ENCODE results near the gene ABCC12.

ABCC12 gene

DNA sequence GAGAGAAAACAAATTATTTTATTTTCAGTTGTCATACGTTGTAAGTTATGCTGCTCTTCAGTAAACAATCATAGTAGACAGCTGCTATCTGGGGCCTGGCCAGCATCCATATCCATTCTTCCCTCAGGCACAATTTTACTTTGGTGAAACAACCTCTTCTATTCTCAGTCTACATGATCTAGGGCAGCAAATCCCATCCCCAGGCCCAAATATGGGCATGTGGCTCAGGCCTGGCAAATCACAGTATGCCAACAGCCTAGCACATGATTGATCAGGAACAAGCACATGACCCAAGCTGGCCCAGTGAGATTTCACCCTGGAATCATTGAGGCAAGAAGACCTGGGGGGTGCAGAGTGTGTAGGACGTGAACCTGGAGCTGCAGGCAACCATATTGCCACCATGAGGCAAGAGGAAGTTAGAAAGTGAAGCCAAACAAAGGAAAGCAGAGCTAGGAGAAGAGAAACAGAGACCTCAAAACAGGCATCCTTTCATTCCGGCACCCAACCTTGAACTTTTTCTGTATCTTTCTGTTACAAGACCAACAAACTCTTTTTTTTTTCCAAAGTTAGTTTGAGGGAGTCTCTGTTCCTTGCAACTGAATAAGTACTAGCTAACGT is 10.3 kb upstream of the ABCC12 start:
- no peak for DNase-seq

DNA sequence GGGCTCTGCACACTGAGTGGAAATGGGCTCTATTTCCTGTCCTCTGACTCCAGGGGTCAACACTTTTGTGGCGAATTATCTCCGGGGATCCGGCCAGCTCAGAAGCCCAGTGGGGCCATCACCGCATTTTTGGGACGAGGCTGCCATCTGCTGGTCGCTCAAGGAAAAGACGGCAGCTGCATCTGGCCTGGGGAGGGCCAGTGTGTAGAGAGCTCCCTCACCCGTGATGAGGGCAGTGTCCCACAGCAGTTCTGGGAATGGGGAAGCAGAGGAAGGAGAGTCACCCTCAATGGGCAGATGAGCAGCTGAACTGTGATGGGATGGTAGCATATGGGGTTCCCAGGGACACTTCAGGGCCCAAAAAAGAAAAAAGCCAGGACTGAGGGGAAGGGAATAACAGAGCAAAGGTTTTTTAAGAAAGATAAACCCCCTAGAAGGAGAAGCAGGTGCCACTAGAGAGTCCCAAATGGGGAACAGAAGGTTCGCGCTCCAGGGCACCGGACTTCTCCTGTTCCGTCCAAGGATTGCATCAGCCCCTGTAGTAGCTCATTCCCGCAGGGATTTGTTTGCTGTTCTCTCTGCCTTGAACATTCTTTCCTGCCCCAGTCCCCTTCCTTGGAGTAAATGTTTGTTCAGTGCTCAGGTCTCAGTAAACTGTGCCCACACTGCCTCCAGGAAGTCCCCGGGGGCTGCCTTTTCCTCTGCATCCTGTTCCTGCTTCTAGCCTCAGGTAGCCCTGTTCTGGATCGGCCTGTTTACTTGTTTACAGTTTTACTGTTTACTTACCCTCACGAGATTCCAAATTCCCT is 9.3 kb upstream of the ABCC12 start:
- peak; percentile 73 for DNase-seq

DNA sequence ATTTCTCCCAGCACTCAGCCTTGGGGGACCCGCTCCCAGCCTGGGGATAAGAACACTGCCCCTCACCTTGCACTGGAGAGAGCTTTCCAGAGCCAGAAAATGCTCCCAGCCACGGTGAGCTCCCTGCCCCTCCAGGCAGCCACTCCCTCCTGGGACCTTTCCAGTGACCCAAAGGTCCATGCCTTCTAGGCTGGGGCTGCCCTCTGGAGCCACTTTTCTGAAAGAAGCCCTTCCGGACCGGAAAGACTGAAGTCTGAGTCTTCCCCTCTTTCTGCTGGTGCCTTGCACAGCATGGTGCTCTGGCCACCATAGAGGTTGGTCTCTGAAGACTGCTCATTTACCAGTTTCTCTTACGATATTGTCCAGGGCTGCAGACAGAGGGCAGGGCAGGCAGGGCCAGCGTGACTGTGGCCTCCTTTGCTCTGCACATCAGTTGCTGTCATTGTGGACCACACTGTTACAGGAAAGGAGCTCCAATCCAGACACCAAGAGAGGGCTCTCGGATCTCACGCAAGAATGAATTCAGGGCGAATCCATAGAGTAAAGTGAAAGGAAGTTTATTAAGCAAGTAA is 7.1 kb upstream of the ABCC12 start:
- DNase-seq = no peak

DNA sequence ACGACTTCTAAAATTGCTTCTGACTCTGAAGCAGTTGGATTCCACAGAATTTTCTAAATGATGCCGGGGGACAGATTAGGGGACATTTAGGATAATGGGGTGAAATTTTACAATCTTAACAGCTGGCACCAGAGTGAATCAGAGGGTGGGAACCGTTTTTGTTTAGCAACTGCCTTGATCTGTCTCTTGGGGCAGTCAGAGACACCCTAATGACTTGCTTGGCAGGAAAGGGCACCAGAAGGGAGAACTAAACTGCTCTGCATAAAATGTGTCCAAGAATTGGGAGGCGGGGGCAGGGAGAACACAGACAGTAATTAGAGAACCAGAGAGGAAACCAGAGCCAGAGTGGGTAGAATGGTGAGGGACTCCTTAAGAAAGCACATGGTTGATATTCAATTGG is 6.1 kb upstream of the ABCC12 start:
- DNase-seq = no peak

DNA sequence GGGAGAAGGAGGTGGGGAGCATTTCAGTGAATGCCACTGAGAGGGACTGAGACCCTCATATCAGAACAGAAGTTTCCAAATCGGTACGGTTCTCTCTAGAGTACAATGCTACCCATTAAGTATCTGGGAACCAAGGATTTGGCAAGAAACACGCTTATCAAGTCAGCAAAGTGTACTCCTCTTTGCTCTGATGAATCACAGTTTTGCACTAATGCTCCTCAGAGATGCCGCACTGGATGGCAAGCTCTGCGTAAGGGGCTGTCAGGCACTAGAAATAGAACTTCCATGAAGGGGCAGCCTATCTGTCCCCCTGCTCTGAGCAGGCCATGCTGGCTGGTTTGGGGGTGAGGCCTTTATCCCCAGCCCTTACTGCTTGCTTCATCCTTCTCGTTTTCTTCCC is 4.8 kb upstream of the ABCC12 start:
- no peak for DNase-seq

DNA sequence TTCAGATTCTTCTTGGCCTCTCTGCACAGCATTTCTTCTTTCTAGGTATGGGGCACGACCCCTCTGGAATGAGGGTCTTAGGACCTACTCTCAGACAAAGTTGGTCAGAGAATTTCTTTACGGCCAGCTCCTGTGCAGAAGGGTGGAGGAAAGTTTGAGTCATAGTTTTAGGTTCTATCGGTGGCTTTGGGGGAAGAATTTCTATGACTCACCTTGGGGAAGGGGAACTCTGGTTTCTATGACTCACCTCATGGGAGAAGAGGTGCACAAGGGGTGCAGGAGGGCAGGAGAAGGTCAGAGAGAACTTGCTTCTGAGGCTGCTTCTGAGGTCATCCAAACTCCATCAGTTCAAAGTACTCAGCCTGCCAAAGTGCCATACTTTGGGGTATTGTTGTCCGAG is 2.5 kb upstream of the ABCC12 start:
- DNase-seq = peak; percentile 38

DNA sequence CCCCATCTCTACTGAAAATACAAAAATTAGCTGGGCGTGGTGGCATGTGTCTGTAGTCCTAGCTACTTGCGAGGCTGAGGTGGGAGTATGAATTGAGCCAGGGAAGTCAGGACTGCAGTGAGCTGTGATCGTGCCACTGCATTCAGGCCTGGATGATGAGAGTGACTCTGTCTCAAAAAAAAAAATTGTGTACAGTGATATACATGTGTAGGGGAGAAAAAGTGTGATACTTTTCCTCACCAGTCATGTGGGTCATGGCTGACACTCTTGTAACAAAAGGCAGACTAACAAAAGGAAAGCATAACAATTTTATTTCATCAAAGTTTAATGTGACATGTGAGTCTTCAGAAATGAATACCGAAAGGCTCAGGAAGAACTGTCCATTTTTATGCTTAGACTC is 2.0 kb upstream of the ABCC12 start:
- no peak for DNase-seq

DNA sequence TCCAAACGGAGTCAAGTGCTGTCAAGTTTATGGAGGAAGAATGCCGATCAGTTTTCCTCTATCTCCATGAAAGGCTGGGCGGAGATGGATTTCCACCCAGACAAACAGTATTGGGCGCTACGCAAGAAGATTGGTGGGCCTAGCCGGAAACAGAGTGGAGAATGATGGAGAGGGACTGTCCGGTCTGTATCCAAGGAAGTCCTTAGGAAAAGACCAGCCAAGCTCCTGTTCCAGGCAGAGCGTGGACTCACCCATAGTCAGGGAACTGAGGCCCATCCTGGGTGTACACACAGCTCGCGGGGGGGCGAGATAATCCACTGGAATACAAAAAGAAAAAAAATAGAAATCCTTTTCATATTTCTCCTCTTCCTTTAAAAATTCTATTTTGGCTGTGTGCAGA is 1.5 kb upstream of the ABCC12 start:
- DNase-seq = no peak

DNA sequence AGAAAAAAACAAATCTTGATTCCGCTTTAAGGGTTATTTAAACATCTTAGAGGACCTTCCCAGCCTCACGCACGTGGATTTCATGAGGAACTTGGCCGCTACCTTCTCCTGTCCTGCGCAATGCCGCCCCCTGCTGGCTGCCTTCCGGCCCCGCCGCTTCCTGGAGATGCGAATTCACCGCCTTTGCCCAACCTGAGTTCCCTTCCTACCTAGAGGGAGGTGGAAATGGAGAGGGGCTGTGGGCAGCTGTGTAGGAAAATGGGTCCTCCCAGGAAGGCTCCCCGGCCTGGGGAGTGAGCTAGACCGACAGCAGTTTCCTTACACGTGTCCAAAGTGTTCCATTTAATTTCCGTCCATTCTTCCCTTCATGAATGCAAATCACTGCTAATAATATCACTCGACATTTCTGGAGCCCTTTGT is 1.0 kb upstream of the ABCC12 start:
- peak; percentile 84 for DNase-seq

DNA sequence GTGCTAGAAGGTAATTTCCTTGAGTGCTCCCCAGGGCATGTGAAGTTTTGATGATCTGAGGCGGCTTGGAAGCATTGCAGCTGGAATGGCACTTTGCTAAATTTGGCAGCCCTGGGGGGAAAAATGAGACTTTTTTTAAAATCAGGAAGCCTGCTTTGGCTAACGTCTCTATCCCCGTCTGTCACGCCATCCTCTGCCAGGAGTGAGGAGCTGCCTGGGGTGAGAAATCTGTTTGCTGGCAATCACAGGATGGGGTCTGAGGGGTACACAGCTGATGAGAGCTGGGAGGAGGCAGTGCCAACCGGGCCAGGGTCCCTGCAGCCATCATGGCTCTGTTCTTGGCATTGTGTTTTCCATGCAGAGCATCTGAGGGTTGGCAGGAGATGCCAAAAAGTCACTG is 2.0 kb downstream of the ABCC12 start:
- no peak for DNase-seq

DNA sequence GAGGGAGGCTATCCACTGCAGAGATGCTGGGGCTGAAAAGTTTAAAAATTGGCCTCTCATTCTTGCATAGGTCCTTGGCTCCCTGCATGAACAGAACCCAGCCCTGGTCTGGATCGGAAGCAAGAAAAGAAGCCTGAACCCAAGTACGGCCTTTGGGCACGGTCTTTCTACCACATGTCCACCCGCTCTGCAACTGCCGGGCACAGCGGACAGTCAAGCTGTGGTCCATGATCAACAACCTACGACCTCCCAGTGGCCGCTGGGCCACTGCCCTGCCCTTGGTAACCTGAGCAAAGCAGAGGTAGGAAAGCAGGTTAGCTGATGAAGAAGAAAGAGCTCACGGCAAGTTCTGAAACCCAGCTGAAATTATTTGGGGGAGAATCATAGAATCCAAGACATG is 3.6 kb downstream of the ABCC12 start:
- DNase-seq = no peak

DNA sequence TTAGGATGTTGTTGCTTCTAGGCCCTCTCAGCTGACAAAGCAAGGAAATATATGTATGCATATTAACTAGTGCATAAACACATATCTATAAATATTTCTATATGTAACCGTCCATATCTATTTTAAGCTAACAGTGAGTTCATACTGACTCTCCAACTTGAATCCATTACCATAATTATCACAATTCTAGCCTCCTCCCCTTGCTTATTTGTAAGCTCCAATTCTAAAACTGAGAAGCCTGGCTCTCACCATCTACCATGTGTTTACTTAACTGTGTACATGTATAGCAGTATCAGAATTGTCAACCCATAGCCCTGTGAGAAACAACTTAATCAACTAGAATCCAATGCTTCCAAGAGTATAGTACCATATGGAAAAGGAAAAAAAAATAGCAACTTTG is 5.1 kb downstream of the ABCC12 start:
- DNase-seq = no peak

DNA sequence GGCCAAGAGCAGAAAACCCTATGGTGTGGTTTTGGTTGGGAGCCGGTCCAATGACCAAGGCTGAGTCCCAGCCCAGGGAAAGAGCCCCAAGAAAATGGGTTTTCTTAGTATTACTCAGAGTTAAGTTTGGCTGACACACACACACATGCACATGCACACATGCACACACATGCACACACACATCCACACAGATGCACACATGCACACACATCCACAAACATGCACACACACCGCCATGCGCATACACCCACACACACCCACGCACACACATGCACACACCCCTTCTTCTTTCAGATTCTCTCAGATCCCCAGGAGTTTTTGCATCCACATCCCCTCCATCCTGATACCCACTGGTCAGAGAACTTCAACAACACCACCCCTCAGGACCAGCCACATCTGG is 9.1 kb downstream of the ABCC12 start:
- no peak for DNase-seq

DNA sequence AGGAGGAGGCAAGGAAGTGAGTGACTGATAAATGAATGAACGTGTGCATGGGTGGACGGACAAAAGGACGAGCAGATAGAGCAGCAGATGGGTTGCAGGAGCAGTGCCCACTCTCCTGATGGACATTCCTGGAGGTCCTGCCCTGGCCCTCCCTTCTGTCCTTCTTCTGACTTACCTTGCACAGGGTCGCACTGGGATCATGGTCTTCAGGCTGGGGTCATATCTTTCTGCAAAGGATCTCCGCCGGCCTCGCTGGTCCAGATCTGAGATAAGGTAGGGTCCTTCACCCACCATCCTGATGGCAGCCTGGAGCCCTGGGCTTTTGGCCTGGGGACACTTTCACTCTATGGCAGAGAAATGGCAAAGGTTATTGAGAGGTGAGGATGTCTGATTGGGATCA is 9.7 kb downstream of the ABCC12 start:
- DNase-seq = no peak

DNA sequence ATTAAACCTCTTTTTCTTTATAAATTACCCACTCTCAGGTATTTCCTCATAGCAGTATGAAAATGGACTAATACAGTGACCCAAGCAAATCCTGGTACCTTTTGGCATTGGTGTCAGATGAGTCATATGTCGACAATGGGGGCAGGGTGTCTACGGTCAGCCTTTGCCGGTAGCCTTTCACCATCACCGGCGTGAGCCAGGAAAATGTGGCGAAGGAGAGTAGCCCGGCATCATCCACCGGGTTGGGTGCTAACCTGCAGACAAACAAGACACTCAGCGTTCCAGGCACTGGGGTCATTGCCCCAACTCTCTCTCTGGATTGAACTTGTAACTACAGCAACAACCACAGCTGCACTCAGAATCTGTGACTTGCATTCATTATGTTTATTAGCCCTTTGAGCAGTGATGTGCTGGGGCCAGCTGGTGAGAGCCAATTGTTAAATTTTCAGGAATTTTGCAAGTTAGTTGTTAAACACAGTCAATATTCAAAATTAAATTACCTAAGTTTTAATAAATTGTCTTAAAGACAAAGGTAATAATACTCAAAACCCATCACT is 11.9 kb downstream of the ABCC12 start:
- DNase-seq = no peak

DNA sequence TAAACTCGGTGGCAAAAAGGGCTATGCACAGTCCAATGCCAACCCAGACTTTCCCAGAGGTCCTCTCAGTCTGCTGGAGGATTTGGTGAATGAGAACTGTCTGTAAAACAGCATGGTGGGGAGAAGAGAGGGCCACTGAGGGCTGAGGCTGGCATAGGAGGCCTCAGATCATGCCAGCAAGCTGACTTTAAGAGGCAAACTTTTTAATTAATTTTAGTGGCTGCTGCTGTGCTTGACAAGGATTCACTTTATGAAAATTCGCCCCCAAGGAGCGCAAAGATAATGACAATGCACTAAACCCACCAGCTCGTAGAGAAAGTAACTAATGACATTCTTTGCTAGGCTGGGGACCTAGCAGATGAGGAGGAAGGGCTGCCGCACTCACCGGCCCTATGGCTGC is 15.0 kb downstream of the ABCC12 start:
- DNase-seq = no peak

DNA sequence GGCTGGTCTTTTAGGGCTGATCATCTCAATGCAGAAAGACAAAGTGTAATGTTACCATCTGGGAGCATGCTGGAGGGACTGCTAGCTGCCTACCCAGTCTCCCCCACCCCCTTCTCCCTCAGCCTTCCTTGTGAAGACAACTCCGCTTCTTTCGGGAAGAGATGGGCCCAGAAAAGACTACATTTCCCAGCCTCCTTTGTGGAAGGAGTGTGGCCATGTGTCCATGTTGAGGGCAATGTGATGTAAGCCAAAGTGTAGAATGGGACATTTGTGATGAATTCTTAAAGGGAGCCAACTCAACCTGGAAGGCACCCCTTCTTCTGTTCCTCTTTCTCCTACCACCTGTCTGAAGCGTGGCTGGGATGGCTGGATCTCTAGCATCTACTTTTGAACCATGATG is 16.3 kb downstream of the ABCC12 start:
- no peak for DNase-seq

DNA sequence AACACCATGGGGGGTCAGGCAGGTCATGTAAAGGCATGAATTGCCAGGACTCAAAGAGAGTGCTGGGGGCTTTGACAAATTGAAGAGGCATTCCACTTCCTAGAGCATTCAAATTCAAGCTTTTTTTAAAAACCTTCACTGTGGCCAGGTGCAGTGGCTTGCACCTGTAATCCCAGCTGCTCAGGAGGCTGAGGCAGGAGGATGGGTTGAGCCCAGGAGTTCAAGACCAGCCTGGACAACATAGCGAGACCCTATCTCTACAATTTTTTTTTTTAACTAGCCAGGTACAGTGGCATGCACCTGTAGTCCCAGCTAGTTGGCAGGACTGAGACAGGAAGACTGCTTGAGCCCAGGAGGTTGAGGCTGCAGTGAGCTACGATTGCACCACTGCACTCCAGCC is 17.2 kb downstream of the ABCC12 start:
- no peak for DNase-seq

DNA sequence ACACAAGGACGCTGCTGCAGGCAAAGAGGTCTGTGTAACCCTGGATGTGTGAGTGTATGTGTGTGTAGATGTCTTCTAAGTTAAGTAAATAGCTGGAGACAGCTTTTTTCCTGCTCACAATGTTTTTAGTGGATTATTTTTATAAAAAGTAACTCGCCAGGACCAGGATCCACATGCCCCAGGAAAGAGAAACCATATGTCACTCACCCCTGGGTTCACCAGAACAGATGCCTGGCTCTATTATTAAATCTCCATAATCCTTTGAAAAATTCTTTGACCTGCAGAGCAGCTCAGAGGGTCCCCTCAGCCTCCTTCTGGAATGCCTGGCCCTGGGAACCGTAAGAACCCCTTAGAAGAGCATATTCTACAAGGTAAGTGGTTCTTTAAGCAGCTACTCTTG is 18.0 kb downstream of the ABCC12 start:
- DNase-seq = no peak

DNA sequence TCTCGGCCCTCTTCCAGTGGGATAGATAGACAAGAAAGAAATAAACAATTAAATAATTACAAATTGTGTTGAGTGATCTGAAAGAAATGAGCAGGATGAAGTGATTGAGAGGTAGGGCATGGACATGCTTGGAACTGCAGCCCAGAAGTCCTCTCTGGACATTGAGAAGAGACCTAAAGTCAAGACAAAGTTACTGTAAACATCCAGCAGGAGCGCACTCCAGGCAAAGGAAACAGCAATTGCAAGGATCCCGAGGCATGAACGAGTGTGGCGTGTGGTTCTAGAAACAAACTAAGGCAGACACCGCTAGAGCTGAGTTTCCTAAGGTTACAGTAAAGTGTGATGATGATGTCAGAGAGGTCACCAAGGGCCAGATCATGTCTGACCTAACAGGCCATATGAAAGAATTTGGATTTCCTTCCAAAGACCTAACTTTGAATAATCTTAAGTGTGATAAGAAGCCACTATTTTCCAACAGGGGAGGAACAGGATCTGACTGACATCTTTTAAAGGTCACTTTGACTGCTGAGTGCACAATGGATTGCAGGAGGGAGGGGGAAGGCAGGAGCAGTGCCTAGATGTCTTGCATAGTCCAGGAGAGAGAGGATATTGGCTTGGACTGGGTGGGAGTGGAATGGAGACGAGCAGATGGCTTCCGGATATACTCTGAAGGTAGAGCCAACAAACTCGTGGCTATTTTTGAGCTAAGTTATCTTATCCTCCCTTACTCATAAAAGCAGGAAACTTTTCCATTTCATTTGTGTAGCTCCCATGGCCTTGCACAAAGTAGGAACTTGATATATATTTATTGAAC is 19.0 kb downstream of the ABCC12 start:
- no peak for DNase-seq

DNA sequence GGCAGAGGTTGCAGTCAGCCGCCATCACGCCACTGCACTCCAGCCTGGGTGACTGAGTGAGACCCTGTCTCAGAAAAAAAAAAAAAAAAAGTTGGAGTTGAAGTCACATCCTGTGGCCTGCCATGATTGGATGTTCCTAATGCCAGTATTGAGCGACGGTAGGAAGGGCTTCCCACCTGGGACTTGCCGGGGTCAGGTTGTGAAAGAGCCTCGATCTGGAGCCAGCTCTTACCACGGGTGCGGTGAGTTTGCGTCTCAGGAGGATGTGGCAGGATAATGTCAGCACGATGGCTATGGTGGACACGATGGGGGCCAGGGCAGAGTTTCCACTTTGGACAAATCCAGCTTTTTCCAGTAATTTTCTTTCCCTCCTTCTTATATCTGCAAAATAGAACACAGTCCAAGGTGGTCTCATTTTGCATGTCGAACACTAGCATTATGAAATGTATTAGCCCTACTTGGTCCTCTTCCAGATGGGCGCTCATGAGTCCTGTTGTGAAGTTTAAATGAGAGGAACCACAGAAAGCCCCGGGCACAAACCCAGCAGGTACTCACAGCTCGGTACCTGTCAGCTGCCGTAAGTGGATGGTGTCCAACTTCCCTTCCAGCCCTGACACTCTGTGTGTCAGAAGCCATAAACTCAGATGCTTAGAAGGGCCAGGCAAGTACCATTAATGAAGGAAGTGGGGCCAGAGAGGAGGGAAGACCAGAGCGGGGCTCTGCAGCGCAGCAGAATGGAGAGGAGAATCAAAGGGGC is 22.2 kb downstream of the ABCC12 start:
- DNase-seq = no peak

DNA sequence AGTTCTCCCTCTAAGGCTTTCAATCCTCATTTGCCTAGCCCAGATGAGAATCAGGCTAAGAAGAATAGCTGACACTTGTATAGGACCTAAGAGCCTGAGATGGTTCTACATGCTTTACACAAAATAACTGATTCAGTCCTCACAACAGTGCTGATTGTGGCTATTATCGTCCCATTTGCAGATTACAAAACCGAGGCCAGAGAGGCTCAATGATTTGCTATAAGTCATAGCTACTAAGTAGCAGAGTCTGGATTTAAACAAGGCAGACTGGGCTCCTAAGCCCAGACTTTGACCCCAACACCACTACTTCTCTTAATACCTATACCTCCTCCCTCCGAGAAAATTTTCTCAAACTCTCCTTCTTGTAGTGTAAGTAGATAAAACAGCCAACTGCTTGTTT is 23.1 kb downstream of the ABCC12 start:
- no peak for DNase-seq

Data from activated naive CD4-positive, alpha-beta T cell treated with Interleukin-2 at 50 U/mL for 16 hours (primary cell).